Fibroblast of gingiva (primary cell): ENCODE measurements around the gene SENP5.
"Not testable (repeated sequence)": the region's sequence is repeated elsewhere in the genome, so short reads cannot be mapped to it uniquely, and the experiment has no call there.

ENCODE experiments used
- DNase-seq: peaks from one replicate; pipeline ENCODE4 v3.0.0-alpha.2; 2011; ENCODE audit warnings: low read depth

Gene SENP5, protein sequence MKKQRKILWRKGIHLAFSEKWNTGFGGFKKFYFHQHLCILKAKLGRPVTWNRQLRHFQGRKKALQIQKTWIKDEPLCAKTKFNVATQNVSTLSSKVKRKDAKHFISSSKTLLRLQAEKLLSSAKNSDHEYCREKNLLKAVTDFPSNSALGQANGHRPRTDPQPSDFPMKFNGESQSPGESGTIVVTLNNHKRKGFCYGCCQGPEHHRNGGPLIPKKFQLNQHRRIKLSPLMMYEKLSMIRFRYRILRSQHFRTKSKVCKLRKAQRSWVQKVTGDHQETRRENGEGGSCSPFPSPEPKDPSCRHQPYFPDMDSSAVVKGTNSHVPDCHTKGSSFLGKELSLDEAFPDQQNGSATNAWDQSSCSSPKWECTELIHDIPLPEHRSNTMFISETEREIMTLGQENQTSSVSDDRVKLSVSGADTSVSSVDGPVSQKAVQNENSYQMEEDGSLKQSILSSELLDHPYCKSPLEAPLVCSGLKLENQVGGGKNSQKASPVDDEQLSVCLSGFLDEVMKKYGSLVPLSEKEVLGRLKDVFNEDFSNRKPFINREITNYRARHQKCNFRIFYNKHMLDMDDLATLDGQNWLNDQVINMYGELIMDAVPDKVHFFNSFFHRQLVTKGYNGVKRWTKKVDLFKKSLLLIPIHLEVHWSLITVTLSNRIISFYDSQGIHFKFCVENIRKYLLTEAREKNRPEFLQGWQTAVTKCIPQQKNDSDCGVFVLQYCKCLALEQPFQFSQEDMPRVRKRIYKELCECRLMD

DNA sequence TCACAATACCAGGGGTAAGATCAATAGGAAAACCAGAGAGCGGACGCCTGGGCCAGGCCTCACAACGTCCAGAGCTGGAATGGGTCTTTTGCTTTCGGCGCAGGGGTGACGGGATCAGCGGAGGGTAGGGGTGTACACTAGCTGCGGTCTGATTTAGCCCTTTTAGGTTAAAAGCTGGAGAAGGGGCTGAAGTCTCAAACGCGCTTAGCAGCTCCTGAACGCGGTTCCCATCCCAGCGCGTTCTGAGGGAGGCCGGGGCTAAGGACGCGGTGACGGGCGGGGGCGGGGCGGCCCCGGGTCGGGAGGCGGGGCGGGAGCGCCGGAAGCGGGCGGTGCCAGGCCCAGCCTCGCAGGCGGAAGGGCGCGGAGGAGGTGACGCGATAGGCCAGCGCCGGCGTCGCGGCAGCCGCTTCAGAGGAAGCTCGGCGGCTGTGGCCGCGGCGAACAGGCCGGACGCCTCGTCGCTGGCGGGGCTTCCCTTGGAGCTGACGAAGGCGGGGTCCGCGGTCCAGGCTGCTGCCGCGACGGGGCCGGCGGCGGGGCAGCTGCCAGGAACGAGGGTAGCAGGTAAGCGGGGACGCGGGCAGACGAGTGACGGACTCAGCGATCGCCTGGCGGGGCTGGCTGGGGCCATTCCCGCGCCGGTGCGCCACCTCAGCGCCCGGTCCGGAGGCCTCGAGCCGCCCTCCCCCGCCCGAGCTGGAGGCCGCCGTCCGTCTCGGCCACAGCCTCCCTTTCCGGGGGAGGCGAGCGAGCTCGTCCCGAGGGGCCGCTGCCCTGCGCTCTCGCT, at the start of gene SENP5:
SENP5 (plus strand) TSS at position 414 of the 790 bp plus-strand sequence. CDS start 17,262 bp downstream, outside the sequence.
- peak; percentile 87 for DNase-seq

GRCh38 chr3:196821806-196822355, 45.8 kb upstream of the SENP5 start:
- DNase-seq, result no peak

DNA sequence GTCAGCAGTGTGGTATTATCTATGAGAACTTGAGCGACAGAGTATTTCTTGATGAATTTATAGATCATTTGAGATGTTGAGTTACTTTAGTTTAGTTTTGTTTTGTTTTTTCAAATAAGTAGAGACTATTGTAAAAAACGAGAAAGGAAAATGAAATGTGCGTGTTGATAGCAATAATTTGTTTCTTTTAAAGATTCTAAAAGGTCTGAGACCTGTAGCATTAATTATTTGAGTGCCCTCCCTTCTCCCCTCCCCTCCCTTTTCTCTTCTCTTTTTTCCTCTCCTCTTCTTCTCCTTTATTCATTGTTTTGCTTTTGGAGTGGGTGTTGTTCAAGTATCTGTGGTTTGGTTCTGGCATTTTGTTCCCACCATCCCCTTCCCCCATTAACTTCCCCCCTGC, 38.1 kb upstream of the SENP5 start:
- not testable (repeated sequence) for DNase-seq

- no peak for DNase-seq
Measured at GRCh38 chr3:196835086-196835485, 32.6 kb upstream of the SENP5 start.

DNA sequence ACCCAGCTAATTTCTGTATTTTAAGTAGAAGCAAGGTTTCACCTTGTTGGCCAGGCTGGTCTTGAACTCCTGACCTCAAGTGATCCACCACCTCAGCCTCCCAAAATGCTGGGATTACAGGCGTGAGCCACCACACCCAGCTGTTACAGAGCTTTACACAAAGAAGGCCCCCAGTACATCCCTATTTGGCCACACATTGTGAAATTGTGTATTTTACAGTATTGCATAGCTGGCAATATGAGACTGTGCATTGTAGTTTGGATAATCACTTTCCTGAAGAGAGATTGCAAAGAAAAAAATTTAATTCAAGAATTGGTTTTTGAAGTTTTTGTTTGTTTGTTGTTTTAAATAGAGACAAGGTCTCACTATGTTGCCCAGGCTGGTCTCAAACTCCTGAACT, 31.1 kb upstream of the SENP5 start:
- DNase-seq, result not testable (repeated sequence)

DNA sequence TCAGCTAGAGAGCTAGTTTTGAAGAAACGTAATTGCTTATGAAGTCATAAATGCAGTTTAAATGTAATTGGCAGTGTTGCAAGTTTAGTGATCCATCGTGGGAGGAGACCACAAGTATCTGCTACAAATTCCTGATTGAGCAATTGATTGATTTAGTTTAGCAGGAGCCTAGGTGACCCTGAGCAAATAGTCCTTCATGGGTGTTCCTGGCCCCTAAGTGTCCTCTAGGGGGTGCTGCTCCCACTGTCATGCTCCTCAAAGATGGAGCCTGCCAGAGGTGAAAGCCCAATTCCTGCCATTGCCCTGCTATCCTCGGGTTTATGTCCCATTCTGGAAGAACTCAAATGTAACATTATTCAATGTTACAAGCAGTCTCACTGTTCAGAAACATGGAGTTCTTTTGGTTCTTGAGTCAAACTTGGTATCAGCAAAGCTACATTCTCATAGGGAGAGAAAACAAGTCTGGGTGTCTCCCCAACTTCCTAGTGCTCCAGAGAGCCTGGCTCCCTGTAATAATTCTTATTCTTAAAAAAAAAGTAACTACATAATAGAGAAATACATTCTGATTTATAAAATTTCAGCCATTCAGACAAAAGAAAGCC, 29.8 kb upstream of the SENP5 start:
- DNase-seq, result peak; percentile 64

GRCh38 chr3:196839351-196839750, 28.4 kb upstream of the SENP5 start:
- DNase-seq, result not testable (repeated sequence)

GRCh38 chr3:196842567-196843434, 24.9 kb upstream of the SENP5 start:
- DNase-seq, result no peak

DNA sequence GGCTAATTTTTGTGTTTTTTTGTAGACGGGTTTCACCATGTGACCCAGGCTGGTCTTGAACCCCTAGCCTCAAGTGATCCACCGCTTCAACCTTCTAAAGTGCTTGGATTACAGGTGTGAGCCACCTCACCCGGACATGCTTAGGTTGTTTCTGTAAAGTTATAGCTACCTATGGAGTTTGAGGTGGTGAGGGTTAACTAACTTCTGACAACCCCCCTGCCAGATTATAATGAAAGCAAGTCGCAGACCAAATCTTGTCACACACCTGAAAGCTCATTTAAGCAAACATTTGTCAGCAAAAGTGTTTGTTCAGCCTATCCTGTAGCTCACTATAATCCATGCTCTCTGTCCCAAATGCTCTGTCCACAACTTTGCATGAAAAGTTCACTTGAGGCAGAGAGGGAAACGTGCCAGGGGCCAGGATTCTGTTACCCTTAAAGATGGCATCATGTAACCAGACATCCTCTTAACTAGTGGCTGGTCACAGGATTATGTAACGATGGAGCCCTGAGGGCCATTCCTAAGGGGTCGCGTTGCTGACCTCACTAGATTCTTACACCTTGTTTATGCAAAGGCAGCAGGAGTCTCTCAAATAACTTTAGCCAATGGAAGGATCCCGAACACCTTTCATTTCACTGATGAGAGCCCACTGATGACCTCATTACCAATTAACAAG, 24.1 kb upstream of the SENP5 start:
- DNase-seq, result peak; percentile 6

- not testable (repeated sequence) for DNase-seq
Measured at GRCh38 chr3:196844235-196845219, 23.2 kb upstream of the SENP5 start.

DNA sequence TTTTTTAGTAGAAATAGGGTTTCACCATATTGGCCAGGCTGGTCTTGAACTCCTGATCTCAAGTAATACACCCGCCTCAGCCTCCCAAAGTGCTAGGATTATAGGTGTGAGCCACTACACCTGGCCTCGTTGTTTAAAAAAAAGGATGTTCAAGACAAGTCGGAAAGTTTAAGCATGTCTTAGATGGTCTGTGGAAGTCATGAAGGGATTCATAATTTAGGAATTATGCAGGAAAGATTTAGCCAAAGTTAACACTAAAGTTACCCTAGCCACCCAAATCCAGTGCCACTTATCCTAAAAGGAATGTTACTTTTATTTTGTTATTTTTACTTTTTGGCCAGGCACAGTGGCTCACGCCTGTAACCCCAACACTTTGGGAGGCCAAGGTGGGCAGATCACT, 19.3 kb upstream of the SENP5 start:
- not testable (repeated sequence) for DNase-seq

- no peak for DNase-seq
Measured at GRCh38 chr3:196849180-196849741, 18.5 kb upstream of the SENP5 start.

DNA sequence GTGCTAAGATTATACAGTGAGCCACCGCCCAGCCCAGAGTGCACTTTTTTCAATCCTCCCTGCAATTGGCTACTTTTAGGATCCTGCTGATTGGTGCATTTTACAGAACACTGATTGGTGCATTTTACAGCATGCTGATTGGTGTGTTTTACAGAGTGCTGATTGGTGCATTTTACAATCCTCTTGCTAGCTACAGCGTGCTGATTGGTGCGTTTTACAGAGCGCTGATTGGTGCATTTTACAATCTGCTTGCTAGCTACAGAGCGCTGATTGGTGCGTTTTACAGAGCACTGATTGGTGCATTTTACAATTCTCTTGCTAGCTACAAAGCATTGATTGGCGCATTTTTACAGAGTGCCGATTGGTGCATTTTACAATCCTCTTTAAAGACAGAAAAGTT, 4.7 kb upstream of the SENP5 start:
- DNase-seq, result not testable (repeated sequence)

DNA sequence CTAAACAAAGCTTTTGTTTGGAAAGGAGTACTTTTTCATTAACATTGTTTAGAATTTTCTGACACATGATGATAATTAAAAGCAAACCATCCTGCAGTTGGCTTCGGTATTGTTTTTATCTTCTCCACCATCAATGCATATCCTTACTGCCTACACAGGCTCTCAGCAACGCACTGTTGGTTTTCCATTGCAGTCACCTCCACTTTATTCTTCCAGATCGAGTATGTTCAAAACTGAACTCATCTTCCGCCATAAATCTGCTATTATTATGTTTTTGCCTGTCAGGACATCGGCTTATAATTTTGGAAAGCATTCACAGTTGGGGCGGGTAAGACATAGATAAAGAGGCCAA, 589 bp upstream of the SENP5 start:
- DNase-seq, result no peak

DNA sequence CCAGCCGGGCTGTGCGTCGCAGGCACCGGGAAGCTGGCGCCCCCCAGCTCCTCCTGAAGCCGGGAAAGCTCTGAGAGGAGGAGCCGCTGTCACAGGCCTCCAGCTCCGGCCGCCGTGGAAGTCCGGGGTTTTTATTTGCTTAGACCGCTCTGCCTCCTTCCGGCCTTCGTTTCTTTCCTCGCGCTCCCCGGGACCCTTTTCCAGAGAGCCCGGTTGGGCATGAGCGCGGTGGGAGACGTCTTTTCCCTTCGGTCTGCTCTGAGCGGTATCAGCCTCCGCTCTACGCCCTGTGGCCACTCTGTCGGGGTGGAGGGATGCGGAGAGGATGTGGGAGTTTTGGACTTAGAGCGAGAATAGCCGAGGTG, 559 bp downstream of the SENP5 start:
- DNase-seq, result no peak

- DNase-seq, result no peak
Measured at GRCh38 chr3:196872316-196872715, 4.6 kb downstream of the SENP5 start.

- not testable (repeated sequence) for DNase-seq
Measured at GRCh38 chr3:196874511-196875094, 6.9 kb downstream of the SENP5 start.

DNA sequence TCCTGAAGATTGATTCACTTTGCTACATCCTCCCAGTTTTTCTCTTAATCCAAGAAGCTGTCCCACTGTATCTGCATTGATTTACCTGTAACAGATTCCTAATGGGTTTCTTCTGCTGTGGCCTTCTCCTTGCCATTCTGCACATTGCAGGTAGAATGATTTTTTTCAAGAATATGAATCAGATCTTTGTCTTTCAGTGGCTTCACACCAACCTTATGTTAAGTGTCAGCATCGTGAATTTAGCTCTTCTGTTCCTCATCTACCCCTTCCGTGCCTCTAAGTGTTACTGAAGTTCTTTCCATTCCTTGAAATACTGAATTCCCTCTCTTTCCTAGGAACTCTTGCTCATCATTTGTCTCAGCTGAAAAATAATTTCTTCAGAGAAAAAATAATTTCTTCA, 7.5 kb downstream of the SENP5 start:
- DNase-seq, result no peak
